Activated CD8-positive, alpha-beta memory T cell treated with anti-CD3 and anti-CD28 coated beads, Interleukin-2, amount 50 U/mL, for 4 hours (primary cell): ENCODE data around the gene BCL2L14.
"Not testable (repeated sequence)": the region's sequence is repeated elsewhere in the genome, so short reads cannot be mapped to it uniquely, and the experiment has no call there.

ENCODE experiments used
- DNase-seq: peaks from one replicate; pipeline ENCODE4 v3.0.0-alpha.2; 2020

Gene BCL2L14

DNA sequence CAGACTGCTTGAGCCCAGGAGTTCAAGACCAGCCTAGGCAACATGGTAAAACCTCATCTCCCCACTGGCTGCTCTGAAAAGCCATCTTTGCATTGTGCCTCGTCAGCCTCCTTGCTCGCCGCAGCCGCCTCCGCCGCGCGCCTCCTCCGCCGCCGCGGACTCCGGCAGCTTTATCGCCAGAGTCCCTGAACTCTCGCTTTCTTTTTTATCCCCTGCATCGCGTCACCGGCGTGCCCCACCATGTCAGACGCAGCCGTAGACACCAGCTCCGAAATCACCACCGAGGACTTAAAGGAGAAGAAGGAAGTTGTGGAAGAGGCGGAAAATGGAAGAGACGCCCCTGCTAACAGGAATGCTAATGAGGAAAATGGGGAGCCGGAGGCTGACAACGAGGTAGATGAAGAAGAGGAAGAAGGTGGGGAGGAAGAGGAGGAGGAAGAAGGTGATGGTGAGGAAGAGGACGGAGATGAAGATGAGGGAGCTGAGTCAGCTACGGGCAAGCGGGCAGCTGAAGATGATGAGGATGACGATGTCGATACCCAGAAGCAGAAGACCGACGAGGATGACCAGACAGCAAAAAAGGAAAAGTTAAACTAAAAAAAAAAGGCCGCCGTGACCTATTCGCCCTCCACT, 40.3 kb downstream of the BCL2L14 start:
- DNase-seq = peak; percentile 25

- no peak for DNase-seq
Observed at GRCh38 chr12:12115514-12115913, 44.8 kb downstream of the BCL2L14 start.

DNA sequence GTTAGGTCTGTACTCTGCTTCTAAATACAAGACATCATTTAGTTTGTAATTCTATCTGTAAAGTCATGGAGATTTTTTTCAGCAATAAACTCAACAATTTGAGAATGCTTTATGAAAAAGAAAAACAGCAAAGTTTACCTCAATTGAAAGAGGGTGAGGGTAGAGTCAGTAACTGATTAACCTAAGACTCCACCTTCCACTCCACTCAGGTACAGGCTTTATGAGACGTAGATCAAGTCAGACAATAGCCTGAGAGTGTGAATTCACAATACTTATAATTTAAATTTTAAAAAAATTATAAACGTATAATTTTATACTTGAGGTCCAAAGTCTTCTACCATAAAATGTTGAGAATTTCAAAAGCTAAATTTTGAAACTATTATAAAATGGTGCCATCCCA, 45.9 kb downstream of the BCL2L14 start:
- DNase-seq = no peak

GRCh38 chr12:12121061-12121460, 50.3 kb downstream of the BCL2L14 start:
- DNase-seq = no peak

DNA sequence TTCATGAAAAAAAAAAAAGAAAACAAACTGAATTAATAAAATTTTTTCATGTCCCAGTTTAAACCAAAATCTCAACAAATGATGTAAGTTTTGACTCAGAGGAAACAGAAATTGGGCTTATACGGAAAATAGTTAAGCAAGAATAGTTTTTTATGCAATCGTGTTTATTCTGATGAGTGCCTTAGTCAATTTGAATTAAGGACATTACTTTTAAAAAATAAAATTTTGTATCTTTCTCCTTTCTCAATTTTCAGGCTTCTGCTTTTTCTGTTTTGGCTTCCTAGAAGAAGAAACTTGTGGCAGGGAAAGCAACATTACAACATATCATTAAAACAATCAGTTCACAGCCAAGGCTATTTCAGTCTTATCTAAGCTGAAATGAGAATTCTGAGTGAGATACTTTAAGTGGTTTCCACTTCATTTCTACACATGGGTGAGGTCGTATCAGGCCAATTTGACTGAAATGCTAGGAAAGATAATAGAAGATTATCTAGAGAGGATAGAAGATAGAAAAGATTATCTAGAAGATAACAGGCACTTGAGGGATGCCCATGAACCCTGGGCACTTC, 52.4 kb downstream of the BCL2L14 start:
- no peak for DNase-seq

DNA sequence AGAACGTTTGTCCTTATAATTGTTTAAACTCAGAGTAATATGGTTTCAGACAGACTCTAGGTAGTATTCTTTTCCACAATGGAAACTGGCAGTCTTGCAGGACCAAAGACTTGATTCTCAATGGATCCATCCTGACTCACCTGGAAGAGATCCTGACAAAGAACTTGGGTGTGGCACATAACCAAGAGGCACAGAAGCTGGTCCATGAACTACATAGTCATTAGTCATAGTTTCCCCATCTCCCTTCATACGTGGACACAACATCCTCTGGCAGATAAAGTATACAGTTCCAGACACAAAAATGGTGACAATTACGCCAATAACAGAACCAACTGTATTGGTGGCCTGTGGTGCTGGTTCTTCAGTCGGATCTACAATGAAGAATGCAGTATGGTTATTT, 55.8 kb downstream of the BCL2L14 start:
- no peak for DNase-seq

- DNase-seq = no peak
Observed at GRCh38 chr12:12127304-12127703, 56.6 kb downstream of the BCL2L14 start.

DNA sequence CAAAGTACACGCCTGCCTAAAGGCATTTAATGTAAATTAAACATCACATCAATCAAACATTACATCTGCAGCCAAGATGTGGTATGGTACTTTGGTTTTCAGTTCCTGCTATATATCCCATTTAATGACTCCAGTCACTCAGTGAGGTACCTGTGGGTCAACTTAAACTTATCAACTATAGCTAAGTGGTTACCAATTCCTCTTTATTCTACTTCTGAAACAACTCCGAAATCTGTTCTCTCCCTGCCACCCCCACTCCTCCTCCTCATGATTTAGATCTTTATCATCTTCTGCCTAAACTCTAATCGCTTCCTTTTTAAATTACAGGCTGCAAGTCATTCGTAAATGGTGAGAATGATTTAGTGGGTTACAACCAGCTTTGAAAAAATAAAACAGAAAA, 57.9 kb downstream of the BCL2L14 start:
- DNase-seq = no peak

- no peak for DNase-seq
Observed at GRCh38 chr12:12133259-12133658, 62.5 kb downstream of the BCL2L14 start.

- DNase-seq = no peak
Observed at GRCh38 chr12:12133785-12134184, 63.0 kb downstream of the BCL2L14 start.

- no peak for DNase-seq
Observed at GRCh38 chr12:12138203-12139154, 67.7 kb downstream of the BCL2L14 start.

GRCh38 chr12:12141000-12141399, 70.3 kb downstream of the BCL2L14 start:
- no peak for DNase-seq

DNA sequence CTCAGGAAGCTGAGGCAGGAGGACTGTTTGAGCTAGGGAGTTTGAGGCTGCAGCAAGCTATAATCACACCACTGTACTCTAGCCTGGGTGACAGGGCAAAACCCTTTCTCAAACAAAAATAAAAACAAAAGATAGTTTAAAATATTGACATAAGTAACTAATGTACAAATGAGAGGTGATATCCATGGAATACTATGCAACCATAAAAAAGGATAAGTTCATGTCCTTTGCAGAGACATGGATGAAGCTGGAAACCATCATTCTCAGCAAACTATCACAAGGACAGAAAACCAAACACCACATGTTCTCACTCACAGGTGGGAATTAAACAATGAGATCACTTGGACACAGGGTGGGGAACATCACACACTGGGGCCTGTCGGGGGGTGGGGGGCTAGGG, 73.8 kb downstream of the BCL2L14 start:
- not testable (repeated sequence) for DNase-seq

DNA sequence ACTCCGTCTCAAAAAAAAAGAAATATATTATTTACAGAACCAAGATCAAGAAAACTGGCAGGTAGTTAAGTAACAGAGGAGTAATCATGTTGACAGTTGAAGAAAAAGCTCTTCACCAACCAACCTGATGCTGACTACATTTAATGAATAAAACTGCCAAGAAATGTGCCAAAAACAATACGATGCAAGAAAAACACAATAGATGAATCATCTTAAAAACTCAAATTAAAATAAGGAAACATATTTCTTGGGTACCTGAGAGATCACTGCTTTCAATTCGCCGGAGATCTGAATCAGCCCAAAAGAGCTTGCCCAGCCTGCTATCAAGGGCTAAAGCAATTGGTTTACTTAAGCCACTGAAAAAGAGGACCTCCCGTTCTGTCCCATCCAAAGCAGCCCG, 76.4 kb downstream of the BCL2L14 start:
- no peak for DNase-seq
